HUES64 (cell line): ENCODE measurements around the gene ATP2A2.

Experiments
- H3K27ac ChIP-seq: 2 replicates; pipeline ENCODE4 v1.7.0; 2013; ENCODE audit warnings: low read depth, low read length, inconsistent platforms
- H3K27me3 ChIP-seq: 2 replicates; pipeline ENCODE4 v1.6.1; 2013; ENCODE audit warnings: mild to moderate bottlenecking, low read length; ENCODE audit not compliant: insufficient read depth
- H3K36me3 ChIP-seq: 2 replicates; pipeline ENCODE4 v1.6.1; 2013; ENCODE audit warnings: mild to moderate bottlenecking, low read length; ENCODE audit not compliant: insufficient read depth
- H3K4me1 ChIP-seq: 2 replicates; pipeline ENCODE4 v1.6.1; 2013; ENCODE audit warnings: mild to moderate bottlenecking, low read length, moderate library complexity; ENCODE audit not compliant: insufficient read depth
- H3K4me3 ChIP-seq: 2 replicates; pipeline ENCODE4 v1.5.1; 2013; ENCODE audit warnings: mild to moderate bottlenecking, low read length, moderate library complexity
- H3K9ac ChIP-seq: 2 replicates; pipeline ENCODE4 v1.6.1; 2013; ENCODE audit warnings: mild to moderate bottlenecking, low read depth, low read length
- H3K9me3 ChIP-seq: 2 replicates; pipeline ENCODE4 v1.6.1; 2013; ENCODE audit warnings: low read depth, low read length; ENCODE audit not compliant: insufficient read depth
- WGBS: fragments of 150-250, 120-280 bp; methylation state at CpG from one replicate; pipeline ENCODE4 v1.1.7; 2013; ENCODE audit warnings: missing lambda C conversion rate; 5-methylcytosine and 5-hydroxymethylcytosine counted together

ATP2A2 gene

DNA sequence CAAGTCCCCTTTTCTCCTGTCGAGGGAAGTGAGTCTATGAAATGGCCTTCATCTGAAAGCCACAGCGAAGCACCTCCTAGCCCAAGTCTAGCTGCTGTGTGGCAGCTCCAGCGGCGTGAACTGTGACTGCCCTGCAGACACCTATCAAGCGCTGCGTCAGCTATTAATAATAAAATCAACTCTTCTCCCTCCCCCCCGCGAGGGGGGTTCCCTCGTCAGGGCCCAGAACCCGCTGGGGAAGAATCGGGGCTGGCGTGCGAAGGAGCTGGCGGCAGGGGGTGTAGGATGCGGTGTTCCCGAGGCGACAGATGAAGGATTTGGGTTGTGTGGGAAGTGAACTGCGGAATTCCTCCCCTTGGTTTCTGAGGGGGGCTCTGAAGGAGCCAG lies 662 bp upstream of the ATP2A2 start:
- Histone ChIP-seq H3K9me3 (no peaks in the 10 kb centered on the region), H3K27me3 (no peaks in the 10 kb centered on the region), H3K4me3 (peak overlapping the region; percentile 86), H3K36me3 (peaks cover 31% of the 10 kb centered on the region), H3K4me1 (peaks cover 38% of the 10 kb centered on the region), H3K27ac (peak overlapping the region; percentile 98), H3K9ac (peak overlapping the region; percentile 100)
- 2% methylated on average over 18 of the region's 18 CpGs for WGBS

DNA sequence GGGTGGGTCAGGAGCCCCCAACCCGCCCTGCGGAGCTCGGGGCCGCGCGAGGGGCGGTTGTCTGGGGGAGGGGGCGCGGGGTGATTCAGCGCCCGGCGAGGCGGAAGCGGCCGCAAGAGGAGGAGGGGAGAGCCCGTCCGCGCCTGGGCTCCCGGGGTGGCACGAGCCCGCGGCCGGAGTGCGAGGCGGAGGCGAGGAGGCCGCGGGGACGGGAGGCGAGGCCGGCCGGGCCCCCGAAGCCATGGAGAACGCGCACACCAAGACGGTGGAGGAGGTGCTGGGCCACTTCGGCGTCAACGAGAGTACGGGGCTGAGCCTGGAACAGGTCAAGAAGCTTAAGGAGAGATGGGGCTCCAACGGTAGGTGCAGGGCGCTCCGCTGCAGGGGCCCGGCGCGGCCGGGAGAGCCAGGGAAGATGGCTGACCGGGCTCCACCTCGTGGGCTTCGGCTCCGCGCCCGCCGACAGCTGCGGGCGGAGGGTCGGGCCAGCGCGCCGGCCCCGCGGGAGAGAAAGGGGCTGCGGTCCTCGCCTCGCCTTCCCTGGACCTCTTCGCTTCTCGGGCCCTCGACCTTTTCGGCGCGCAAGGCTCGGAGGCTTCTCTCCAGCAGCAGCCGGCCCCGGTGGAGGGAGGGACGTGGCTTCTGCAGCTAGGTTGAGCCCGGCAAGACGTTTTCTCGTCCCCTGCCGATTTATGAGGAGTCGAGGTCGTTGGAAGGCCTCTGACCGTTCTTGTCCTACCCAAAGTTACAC lies 677 bp downstream of the ATP2A2 start:
- no peaks in the 10 kb centered on the region for H3K27me3 ChIP-seq
- peaks cover 43% of the 10 kb centered on the region for H3K36me3 ChIP-seq
- peaks cover 41% of the 10 kb centered on the region for H3K4me1 ChIP-seq

DNA sequence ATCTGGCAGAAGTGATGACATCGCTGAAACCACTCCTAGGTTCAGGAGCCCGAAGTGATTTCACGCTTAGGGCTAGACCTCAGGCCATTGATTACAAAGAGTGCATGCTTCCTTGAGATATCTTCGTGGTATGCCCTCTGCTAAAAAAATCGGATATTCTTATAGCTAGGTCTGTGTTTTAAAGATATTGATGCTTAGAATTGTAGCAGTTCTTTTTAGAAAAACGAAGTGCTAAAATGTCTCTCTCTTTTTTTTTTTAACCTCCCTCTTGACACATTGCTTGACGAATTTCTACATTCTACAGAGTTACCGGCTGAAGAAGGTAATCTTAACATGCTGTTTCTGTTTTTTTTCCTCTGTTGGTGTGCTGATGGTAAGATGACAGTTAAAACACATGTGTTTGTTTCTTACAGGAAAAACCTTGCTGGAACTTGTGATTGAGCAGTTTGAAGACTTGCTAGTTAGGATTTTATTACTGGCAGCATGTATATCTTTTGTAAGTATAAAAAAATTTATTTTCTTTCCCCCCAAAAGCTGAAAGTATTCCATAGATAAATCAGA lies 1.3 kb downstream of the ATP2A2 start:
- Histone ChIP-seq H3K36me3 (peaks cover 47% of the 10 kb centered on the region), H3K27ac (peak overlapping the region; percentile 98), H3K27me3 (no peaks in the 10 kb centered on the region), H3K9me3 (no peaks in the 10 kb centered on the region), H3K4me1 (peaks cover 41% of the 10 kb centered on the region), H3K9ac (peak overlapping the region; percentile 100), H3K4me3 (peak overlapping the region; percentile 86)
- 1% methylated on average over 8 of the region's 8 CpGs for WGBS

More for the DNA sequence above, 677 bp downstream of the ATP2A2 start:
- peak overlapping the region; percentile 98 for H3K27ac ChIP-seq
- no peaks in the 10 kb centered on the region for H3K9me3 ChIP-seq
- H3K4me3 ChIP-seq, result peak overlapping the region; percentile 86
- WGBS, result under 1% methylated on average over 82 of the region's 82 CpGs
- H3K9ac ChIP-seq, result peak overlapping the region; percentile 100

DNA sequence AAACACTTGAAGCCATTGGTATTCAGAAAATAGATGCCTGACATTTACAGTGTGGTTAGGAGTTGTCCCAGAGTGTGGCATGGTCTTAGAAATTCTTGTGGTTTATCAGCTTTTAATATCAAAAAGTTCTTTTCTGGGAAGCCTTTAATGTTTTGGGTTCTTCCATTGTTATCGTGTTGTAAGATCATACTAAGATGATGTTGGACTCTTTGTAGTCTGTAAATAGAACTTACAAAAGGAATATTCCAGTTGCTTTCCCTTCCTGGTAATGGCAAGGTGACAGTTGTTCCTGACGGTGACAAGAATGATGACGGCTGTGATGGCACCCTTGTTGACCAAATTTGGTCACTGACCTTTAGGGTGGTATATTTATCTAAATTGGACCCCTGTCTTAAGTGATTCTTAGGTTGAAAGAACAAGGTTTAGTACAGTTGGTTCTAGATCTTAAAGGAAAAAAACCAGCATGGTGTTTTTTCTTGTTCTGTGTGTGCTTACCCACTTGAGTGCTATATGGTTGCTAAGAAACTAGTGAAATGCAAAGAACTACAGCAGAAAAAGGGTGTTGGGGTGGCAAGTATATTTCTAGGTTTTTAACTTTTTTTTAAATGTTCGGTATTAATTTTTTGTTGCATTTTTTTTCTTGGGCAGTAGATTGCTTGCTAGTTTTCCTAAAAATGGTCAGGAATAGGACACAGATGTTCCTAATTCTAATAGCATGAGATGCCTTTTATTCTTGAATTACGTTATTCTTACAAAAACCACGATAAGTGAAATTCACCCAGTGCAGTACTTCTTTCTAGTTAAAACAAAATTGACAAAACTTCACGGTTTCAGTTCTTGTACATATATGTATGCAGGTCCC lies 2.1 kb downstream of the ATP2A2 start:
- H3K9ac ChIP-seq, result peak overlapping the region; percentile 100; the same call in 1 of the 2 replicates
- peaks cover 55% of the 10 kb centered on the region for H3K36me3 ChIP-seq
- whole genome bisulfite sequencing, result 73% methylated on average over 7 of the region's 7 CpGs
- H3K9me3 ChIP-seq, result no peaks in the 10 kb centered on the region
- peaks cover 41% of the 10 kb centered on the region for H3K4me1 ChIP-seq
- H3K27me3 ChIP-seq, result no peaks in the 10 kb centered on the region
- peak overlapping the region; percentile 86 for H3K4me3 ChIP-seq
- no peak overlapping the region for H3K27ac ChIP-seq

DNA sequence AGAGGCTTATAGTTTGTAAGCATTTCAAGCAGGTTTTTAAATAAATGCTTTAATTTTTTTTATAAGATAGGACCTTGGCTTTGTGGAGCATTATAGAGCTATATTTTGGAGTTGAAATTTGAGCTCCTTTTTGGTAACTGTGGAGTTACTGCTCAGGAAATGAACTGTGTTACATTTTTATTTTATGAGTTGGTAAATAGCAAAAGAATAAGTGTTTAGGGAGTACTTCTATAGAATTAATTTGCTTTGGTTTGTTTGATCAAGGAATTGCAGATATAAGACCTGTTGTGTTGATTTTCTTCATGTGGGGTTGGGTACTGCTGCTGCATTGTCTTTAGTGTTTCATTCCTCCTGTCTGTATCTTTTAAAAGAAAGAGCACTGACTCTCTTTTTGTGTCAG lies 3.5 kb downstream of the ATP2A2 start:
- Histone ChIP-seq H3K27ac (no peak overlapping the region), H3K9me3 (no peaks in the 10 kb centered on the region), H3K36me3 (peaks cover 67% of the 10 kb centered on the region), H3K4me3 (peak overlapping the region; percentile 86; the same call in 1 of the 2 replicates), H3K4me1 (peaks cover 38% of the 10 kb centered on the region), H3K27me3 (no peaks in the 10 kb centered on the region), H3K9ac (no peak overlapping the region)

DNA sequence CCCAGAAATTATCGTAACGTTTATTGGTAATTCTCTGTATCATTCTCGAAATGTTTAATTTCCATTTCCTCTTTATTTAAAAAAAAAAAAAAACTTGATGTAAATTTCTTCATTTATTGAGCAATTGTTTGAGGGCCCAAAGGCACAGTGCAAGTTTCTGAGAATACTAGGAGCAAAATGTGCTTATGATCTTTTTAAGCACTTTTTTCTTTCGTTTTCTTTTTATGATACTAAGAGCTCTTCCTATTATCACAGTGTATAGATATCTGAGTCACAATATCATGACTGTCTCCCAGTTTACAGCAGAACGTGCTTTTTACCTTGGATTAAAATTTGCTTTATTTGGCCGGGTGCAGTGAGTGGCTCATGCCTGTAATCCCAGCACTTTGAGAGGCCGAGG lies 5.6 kb downstream of the ATP2A2 start:
- WGBS, result 95% methylated on average over 6 of the region's 7 CpGs
- no peak overlapping the region for H3K4me3 ChIP-seq
- H3K27ac ChIP-seq, result no peak overlapping the region; the same call in 1 of the 2 replicates
- peaks cover 86% of the 10 kb centered on the region for H3K36me3 ChIP-seq
- H3K9ac ChIP-seq, result no peak overlapping the region
- peaks cover 32% of the 10 kb centered on the region for H3K4me1 ChIP-seq
- no peaks in the 10 kb centered on the region for H3K27me3 ChIP-seq
- H3K9me3 ChIP-seq, result no peaks in the 10 kb centered on the region

DNA sequence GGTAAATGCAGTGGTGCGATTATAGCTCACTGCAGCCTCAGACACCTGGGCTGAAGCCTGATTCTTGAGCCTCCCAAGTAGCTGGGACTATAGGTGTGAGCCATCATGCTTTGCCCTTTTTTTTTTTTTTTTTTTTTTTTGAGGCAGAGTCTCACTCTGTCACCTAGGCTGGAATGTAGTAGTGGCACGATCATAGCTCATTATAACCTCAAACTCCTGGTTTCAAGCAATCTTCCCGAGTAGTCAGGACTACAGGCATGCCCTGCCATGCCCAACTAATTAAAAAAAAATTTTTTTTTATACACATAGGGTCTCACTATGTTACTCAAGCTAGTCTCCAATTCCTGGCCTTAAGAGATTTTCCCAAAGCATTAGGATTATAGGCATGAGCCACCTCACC lies 6.9 kb downstream of the ATP2A2 start:
- Histone ChIP-seq H3K9ac (no peak overlapping the region), H3K27ac (no peak overlapping the region), H3K27me3 (no peaks in the 10 kb centered on the region), H3K4me3 (no peak overlapping the region), H3K9me3 (no peaks in the 10 kb centered on the region), H3K36me3 (peaks cover 93% of the 10 kb centered on the region), H3K4me1 (peaks cover 27% of the 10 kb centered on the region)
- WGBS, result 97% methylated on average over 3 of the region's 3 CpGs

DNA sequence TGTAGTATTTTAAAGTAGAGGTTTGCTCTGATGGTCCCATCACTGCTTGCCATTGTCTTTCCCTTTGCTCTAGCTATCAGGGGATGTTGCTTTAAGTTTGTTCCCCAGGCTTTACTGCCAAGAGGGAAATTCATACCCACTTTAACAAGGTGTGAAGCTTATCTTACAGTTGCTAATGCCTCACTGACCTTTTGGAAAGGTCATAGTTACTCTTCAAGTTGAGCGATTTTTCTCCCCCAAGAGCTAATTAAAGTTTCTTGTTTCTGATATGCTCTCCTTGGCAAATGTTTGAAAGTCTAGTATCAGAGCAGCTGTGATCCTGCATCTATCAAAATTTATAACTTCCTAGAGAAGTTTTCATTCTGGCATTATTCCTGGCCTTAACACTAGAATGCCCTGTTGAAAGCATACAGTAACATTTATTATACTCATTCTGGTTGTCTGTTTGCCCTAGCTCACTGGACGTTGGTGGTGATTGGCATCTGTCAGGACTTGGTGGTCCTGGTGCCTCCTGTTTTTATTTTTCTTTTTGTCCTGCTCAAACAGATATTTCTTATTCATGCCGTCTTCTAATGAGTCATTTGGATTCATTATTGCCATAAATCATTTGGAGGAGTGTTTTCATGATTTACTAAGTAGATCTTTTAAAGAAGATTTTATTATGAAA lies 8.1 kb downstream of the ATP2A2 start:
- Histone ChIP-seq H3K9me3 (no peaks in the 10 kb centered on the region), H3K4me1 (peaks cover 15% of the 10 kb centered on the region), H3K36me3 (peaks cover 89% of the 10 kb centered on the region), H3K27me3 (no peaks in the 10 kb centered on the region), H3K4me3 (no peak overlapping the region), H3K9ac (no peak overlapping the region), H3K27ac (no peak overlapping the region)
- 78% methylated on average over 3 of the region's 3 CpGs for WGBS

DNA sequence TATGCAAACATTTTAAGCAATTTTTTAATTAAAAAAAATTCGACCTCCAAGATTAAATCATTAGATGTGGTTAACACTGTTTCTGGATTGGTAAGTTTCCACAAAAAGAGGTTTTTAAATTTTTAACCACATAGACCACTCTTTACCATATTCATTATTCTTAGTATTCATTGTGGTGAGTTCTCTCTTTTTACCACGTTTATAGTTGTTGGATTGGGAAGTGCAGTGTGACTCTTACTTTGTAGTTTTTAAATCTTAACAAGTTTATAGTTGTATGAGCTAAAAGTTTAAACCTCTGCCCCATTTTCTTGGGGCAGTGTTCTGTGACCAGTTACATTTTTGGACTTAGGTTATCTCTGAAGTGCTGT lies 8.6 kb downstream of the ATP2A2 start:
- H3K27me3 ChIP-seq, result no peaks in the 10 kb centered on the region
- H3K4me1 ChIP-seq, result peaks cover 9% of the 10 kb centered on the region
- no peak overlapping the region for H3K27ac ChIP-seq
- H3K9ac ChIP-seq, result no peak overlapping the region
- peaks cover 89% of the 10 kb centered on the region for H3K36me3 ChIP-seq
- no peaks in the 10 kb centered on the region for H3K9me3 ChIP-seq
- no peak overlapping the region for H3K4me3 ChIP-seq
- 83% methylated on average over 1 of the region's 2 CpGs for WGBS

DNA sequence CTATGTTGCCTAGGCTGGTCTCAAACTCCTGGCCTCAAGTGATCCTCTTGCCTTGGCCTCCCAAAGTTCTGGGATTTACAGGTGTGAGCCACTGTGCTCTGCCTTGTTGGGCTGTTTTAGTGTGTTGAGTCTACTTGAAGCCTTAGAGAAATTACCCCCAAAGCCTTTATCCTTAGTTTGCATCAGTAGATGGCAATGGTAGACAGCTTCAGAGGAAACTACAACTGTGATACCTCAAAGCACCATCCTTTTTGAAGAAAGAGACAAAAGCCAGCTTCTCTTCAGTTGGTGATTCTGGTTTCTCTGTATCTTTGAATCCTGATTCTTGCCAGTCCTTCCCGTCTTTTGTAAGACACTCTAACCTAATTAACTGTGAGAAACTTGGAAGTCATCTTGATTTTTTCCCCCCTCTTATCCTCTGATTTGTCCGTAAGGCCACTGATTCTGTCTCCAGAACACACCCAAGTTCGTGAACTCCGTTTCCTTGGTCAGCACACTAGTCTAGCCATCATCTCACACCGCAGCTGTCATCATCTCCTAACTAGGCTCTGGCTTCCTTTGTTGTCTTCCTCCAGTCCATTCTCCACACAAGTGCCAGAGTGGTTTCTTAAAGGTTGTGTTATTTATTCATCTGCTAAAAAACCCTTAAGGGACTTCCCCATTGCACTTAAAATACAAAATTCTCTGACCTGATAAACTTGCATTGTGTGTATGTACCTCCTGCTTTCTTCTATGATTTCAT lies 20.2 kb downstream of the ATP2A2 start:
- Histone ChIP-seq H3K9ac (no peak overlapping the region), H3K4me1 (no peaks in the 10 kb centered on the region), H3K27me3 (no peaks in the 10 kb centered on the region), H3K9me3 (no peaks in the 10 kb centered on the region), H3K4me3 (no peak overlapping the region), H3K27ac (no peak overlapping the region), H3K36me3 (peaks cover 91% of the 10 kb centered on the region)
- WGBS, result 92% methylated on average over 5 of the region's 5 CpGs
